ELF-1 (cell line): ENCODE data around the gene POU2AF1.
A peak's percentile ranks its signal among the peaks of the same experiment; 100 is the strongest.

ENCODE experiments used
- DNase-seq: peaks from one replicate; pipeline ENCODE4 v3.0.0-alpha.2; 2016; ENCODE audit warnings: low read depth, low spot score

The POU2AF1 gene

DNA sequence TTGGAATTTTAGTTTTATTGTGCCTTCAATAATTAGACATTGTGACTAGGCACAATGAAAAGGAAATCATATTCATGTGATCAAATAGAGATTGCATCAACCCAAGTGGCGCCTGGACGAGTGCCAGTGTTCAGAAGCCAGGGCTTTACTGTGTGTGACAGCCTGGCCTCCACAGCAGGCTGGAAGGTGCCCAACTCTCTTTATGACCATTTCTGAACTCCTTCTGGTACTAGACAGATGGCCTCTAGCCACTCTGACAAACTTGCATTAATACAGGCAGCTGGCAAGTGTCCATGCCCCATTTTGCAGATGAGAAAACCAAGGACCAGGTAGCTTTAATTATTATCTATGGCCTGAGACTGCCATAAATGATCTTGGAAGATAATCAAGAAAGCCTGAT is 8.3 kb upstream of the POU2AF1 start:
- DNase-seq, result no peak

DNA sequence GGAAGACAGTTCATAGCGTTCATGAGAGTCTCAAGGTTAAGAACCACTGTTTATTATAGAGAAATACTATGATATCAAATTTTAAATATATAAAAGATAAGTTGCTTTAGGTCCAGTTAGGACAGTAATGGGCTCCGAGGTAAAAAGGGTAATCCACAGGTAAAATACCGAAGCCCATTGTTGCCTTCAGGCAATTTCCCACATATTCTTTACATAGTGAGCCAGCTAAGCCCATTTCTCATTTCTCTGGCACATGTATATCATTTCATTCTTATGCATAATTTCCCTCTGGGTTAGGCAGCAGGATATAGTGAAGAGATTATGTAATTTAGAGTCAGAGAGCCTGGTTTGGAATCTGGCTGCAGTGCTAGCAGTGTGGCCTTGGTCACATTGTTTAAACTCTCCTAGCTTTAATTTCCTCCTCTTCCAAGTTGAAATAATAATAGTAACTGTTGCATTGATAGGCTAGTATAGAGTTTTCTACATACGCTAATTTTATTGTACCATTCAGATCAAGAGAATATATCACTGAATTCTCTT is 7.6 kb upstream of the POU2AF1 start:
- DNase-seq, result no peak

DNA sequence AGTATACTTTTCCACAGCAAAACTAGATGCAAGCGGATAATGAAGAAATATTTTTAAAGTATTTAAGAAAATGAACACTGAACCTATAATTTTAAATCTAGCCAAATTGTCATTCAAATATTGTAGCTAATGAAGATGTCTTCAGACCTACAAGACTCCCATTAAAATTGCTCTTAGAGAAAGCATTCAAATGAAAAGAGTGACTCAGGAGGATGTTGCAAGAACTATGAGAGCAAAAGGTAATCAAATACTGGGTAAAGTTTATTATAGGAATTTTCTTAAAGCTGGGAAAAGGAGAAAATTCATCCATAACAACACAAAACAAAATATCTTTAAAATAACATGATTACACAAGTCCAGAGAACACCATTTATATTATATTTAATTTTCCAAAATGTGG is 5.4 kb upstream of the POU2AF1 start:
- DNase-seq, result no peak

DNA sequence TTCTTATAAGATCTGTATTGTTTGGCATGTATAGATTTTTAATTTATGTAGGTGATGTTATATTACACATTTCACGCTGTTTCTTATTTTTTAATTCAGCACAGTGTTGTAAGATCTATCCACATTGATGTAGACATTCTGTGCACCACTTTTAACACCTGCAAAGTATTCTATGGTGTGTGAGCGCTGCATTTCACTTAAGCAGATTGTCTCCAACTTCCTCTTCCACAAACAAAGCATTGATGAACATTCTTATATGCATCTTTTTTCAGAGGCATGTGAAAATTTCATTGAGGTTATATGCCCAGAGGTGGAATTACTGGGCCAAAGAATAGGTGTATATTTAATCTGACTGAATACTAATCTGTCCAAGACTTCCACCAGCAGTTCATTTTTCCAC is 3.4 kb upstream of the POU2AF1 start:
- DNase-seq, result no peak

DNA sequence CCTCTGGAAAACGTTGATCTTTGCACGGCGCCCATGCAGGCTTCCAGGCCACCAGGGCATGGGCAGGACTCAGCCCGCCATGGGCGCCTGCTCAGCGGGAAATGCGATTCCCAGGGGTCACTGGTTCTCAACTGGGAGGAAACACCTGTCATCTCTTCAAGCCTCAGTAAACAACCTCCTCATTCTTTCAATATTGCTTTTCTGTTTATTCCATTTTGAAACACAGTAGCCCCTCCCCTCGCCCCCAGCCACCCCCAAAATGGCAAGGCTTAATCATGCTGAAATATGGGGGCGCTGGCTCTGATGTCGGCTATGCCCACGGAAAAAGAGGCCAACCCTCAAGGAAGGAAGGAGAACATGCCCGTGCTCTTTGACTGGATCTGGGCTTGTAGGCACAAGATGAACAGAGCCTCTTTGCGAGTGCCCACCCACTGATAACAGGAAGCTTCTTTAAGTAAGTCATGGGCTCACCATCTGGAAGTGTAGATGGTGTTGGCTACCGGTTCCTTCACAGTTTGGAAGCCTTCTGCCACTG is 594 bp upstream of the POU2AF1 start:
- DNase-seq, result no peak

DNA sequence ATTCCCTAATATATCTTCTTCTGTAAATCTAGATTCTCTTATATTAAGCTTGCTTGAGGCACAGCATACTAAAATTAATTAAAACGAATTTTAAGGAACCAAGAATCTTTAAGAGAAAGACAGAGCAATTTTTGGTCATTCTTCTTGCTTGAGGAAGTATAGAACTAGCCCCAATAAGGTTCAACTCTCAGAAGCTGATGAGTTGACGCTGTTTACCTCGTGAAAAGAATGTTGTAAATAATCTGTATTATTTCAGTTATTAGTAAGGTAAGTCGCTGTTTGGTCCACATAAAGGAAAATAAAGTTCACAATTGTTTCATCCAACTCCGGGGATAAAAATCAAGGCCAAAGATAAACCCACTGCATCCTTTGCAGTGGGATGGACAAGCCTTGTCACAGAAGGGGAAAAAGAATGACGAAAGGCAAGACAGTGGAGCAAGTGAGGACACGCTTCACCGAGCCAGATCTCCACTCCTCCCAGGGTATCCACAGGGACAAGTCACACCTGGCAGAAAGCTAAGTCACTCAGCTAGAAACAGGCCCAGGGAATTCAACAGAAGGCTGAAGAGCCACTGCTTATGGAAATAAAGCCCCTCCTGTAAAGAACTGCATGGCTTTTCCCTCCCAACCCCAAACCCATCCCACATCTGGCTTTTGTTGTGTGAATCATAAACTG is 752 bp downstream of the POU2AF1 start:
- DNase-seq, result no peak

DNA sequence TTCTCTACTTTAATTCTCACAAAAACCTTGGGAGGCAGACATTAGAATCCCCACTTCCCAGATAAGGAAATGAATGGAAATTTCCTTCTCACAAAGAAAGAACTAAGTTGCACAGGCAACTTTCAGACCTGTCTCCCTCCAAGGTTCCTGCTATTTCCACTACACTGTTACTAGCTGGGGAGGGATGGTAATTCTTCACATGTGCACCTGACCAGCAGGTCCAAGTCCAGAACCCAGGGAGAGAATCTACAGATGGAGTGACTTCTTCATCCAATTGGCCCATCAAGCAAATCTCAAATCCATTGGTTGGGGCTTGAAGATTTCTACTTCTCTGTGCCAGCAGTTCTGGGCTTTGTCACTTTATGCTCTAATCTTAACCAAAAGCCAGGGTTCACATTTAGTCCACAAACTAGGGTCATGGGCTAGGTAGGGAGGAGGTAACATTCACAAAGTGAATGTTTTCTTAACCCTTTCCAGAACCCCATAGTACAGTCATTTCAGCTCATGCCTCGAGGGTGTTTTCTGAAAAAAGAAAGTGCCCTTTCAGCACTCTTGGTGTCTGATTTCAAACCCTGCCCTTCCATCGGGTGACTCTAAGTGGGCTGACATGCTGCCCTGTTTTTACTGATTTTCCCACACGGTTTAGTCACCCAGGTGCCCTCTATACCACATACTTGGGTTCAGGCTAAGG is 2.7 kb downstream of the POU2AF1 start:
- DNase-seq, result peak; percentile 31

DNA sequence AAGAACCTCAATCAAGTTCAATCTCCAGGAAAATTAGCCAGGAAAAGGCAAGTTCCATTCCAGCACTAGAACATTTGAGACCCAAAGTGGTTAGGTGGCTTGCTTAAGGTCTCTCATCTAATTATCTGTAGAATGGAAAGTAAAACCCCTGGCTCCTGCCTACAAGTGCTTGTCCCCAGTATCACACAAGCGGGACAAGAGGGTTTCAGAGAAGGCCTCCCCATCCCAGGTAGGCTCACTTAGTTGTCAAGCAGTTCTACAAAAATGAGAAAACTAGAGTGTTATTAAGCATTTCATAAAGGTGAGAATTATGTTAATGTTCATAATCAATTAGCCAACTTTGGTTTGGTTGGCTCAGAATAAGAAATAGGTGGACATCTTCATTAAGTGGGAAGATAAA is 5.5 kb downstream of the POU2AF1 start:
- no peak for DNase-seq

DNA sequence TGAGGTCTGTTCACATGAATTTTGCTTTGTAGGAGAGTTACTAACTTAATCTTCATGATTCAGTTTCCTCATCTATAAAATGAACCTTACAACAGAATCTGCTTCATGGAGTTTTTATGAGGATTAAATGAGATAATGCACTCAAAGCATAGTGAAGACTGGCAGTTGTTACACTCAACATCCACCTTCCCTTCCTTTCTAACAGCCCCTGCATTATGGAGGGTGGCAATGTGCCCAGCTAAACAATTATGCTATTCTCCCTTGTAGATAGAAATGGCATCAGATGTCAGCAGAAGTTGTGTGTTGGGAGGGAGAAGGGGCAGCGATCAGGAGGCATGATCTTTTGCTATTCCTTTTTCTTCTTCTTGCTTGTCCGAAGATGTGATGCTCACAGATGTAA is 6.5 kb downstream of the POU2AF1 start:
- no peak for DNase-seq

DNA sequence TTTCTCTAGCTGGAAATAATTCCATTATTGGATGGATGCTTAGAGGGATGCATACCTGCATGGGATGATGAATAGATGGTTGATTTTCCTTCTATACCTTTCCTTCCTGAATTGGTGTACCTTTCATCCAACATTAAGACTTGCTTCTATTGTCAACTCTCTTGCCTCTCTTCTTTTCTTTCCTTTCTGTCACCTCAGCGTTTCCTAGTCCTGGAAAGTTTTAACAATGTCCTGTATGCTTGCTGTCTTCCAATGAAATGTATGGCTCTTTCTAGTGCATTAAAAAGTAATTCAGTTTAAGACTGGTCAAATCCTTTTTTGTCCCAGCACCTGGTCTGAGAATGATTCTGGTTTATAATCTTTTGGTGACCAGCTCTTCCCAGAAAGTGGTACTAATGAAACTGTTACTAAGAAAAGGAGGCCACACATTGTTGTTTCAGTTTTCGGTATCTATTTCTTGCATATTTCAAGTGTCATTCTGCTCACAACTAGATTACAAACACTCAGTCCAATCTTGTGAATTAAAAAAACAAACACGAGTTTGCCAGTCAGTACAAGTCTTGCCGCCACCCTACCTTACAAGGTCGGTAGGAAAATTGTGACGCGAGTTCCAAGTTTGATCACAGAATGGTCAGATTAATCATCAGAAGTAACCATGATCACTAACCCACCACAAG is 8.0 kb downstream of the POU2AF1 start:
- no peak for DNase-seq

DNA sequence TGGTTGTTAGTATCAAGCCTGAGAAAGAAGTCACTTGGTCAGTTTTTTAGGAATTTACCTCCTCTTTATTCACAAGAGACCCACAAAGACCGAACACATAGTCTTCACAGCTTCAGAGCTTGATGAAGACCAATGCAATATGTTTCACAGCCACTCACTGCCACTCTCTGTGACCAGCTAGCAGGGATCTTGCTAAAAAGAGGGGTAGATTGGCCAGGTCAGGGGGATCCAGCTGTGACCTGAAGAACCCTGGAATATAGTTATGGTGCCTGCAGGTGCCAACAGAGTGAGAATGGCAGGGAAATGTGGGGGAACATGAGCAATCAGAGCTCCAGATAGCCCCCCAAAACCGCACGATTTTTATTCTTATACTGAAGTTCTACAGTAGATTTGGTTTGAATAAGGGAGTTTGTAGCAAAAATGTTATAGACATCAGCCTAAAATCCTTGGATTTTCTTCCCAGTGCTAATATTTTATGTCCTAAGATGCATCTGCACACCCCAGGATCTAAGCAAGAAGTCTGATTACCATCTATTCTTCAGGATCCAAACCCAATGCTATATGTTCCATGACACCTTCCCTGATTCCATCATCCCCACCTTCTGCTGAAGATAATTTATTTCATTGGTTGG is 8.7 kb downstream of the POU2AF1 start:
- DNase-seq, result no peak

DNA sequence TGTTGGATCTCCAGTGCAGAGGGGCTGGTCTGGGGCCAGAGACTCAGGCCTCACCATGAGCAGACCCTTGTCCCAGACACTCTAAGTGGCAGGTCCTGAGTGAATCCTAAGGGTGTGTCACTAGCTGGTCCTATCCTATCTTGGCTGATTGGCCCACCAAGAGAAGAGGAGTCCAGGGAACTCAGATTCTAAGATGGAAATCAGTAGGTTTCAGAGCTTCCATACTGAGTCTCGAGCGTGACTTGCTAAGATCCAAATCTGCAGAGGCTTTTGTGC is 10.9 kb downstream of the POU2AF1 start:
- DNase-seq, result no peak

DNA sequence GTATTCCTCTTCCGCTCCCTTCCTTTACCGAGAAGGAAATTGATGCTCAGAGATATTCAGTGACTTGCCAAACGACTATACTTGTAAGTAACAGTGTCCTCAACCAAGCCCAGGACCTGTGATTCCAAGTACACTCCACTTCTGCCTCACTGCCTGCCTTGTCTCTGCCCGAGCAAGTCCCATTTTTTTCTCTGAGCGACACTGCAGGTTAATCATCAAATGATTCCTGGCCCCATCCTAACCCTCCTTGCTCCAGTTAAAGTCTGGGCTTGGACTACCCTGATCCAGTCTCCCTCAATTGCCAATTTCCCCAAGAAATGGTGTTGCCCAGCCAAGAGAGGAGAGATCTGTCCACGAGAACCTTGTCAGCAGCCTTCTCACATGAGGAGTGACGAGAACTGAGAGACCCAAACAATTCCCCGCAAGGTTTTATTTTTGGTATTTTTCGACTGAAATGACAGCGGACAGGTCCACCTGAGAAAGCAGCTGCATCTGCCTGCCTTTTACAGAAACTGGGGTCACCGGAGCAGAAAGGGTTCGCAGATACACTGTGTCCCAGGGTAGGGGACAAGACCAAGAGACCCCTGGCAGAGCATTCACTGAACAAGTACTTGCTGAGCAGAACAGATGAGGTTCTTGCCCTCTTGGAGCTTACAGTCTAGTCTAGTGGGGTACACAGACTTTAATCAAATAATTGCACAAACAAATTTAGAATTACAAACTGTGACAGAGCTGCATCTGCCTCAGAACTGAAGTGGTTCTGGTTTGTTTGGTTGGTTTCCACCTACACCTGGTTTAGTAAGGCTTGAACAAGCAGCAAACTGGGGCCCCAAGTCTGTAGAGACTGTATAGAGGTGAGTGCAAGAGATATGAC is 11.4 kb downstream of the POU2AF1 start:
- no peak for DNase-seq

DNA sequence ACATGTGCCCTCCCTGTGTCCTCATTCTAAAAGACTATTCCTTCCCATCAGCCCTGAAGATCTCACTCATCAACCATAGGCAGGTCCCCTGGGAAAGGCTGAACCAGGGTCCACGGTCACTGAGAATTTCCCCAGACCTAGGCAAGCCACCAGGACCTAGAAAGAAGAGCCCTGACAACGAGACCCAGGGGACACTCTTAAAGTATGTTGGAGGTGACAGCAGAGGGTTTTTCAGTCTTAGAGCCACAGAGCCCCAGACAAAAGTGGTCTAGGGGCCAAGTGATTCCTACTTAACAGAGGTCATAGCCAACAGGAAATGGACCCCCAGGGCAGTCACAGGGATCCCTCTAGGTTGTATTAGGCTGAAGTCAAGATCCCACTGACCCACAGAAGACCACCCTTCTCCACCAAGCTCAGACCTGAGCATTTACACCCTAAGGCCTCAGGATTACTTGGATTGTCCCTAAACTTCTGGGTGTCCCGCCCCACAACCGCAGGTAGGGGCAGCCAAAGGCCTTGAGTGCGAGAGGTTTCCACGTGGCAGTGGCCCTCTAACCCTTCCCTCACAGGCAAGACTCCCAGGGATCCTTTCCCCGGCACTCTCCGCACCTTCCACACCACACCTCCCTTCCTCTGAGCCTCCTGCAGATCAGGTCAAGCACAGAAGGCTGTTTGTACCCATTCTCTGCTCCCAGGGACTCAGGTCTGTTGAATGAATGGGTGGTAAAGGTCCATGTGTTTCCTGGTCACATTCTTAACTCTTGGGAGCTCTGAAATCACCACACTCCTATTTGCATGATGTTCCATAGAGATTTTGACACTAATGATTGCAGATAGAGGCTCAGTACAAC is 12.3 kb downstream of the POU2AF1 start:
- no peak for DNase-seq

DNA sequence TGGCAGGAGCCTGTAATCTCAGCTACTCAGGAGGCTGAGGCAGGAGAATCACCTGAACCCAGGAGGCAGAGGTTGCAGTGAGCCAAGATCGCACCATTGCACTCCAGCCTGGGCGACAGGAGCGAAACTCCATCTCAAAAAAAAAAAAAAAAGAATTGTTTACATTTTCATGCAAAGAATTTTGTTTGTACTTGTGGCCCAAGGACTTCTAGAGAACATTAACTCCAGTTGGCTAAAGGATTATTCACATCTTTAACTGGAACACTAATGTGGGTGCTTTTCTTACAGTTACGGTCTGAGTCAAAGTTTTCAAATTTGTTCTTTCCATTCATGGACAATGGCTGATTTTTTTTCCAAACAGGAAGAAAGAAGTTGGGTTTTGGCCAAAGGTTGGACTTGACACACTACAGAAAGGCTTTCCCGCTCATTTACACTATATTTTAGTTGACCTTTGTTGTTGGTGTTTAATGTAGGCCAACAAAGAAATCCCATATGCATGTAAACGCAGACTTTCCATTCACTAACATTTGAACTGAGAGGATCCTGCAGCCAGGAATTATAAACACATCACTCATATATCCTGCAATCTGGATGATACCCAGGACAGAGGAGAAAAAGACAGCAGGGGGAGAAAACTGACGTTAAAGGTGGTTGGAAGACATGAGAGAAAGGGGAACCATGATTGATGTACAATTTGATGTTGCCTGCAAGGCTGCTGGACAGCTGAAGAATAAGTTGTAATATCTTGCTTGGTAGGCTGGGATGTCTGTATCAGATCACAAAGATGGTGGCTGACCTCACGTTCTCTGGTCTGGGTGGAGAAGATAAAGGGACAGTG is 13.1 kb downstream of the POU2AF1 start:
- no peak for DNase-seq

DNA sequence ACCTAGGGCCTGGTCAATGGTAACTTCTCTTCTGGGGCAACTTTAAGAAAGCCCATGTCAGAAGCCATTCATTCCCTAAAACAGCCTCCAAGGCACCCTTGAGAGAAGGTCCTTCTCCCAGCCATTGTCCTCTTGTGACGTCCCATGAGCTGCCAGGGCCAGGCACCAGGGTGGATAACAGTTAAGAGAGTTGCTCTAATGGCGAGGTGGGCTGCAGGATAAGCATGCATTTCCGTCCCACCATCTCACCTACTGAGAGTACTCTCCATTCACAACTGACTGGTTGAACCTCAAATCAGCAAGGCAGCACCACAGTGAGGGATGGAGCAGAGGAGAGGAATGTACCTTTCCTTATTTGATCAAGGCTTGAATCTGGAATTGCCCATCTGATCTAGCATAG is 14.6 kb downstream of the POU2AF1 start:
- no peak for DNase-seq

DNA sequence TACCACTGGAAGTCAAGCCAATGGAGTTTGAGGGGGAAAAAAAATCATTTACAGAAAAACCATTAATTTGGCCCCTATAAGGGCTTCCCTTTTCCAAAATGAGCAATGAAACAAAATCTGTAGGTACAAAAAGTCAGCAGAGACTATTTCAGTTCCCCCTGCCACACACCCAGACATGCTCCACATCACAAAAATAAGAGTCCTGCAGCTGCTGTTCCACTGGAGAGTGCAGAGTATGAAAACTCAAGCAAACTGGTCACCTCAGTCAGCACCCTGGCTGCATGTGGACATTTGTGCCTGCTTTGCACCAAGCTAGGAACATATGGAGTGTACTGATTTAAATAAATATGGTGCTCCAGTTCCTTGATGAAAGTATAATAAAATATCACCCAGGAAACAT is 15.1 kb downstream of the POU2AF1 start:
- DNase-seq, result no peak

DNA sequence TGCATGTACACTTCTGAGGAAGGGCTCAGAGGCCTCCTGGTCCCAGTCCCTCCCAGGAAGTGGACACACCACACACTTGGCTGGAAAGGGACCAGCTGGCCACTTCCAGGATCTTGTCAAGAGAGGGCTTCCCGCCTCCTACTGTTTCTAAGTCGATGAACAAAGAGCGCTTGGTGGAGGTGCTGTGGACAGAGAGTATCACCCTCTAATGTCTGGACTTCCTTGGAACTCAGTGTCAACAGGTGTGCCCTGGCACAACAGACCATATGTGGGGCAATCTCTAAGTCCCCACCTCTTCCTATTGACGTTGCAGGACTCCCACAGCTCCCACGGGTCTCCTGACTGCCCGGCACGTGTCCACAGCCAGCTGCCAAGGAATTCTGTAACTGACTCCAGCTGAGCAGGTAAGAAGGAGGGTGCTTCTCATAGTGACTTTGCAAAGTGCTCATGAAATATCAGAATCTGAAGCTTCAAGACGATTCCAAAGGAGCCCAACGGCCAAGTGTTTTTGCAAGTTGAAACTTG is 16.1 kb downstream of the POU2AF1 start:
- DNase-seq, result no peak

DNA sequence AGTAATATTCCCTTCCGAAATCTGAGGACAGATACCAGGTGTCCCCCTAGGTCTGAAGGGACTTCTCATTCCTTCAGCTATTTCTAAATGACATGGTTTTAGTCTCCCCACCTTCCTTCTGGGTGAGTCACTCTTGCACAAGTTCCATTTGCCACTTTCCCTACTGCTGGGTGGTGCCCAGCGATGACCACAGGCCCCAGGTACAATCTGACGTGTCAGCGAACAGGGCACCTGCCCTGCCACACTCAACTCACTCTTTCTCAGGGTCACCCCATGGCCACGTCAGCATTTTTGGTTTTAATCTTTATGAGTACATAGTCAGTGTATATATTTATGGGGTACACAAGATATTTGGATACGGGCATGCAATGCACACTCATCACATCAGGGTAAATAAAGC is 17.2 kb downstream of the POU2AF1 start:
- DNase-seq, result no peak
